SK-N-SH (cell line): ENCODE measurements around the gene PGRMC2. TPM values are rescaled to one million over a fixed set of nuclear protein-coding genes. Genes with fewer than 3 reads are reported as not detected.

Source experiments
- CTCF ChIA-PET: fragments of 300-600, 350-600 bp; formaldehyde crosslinking; extraction: SDS; loops from one replicate; lab custom pipeline; 2021; lab: Yijun Ruan, JAX
- POLR2A ChIA-PET: fragments of 350-600 bp; sonication (Branson Sonifier 250); formaldehyde crosslinking; extraction: SDS; loops from one replicate; lab custom pipeline; 2020; ENCODE audit warnings: antibody characterized with exemption, inconsistent platforms; lab: Yijun Ruan, JAX
- DNase-seq: peaks from one replicate; pipeline ENCODE4 v3.0.0; 2012
- H2AFZ ChIP-seq: fragments of 200-600 bp; sonication (generic); 2 replicates; pipeline ENCODE4 v1.8.1; 2016; ENCODE audit warnings: antibody characterized with exemption, mild to moderate bottlenecking, low read depth
- H3F3A ChIP-seq: fragments of 200-600 bp; sonication (generic); replicated peaks from 2 replicates; pipeline ENCODE3; 2016; ENCODE audit warnings: antibody characterized with exemption, mild to moderate bottlenecking; ENCODE audit not compliant: insufficient read depth
- H3K27ac ChIP-seq, 2 experiments: fragments of 200-500 bp in 1 of 2; fragments of 200-600 bp in 1 of 2; sonication (Bioruptor generic) in 1 of 2; sonication (generic), shearing (Covaris generic) in 1 of 2; 2 replicates each; pipeline versions ENCODE4 v1.5.1 to v1.6.1; 2014 to 2016; ENCODE audit warnings: low read depth in 2 of 2, inconsistent platforms in 1 of 2, low read length in 1 of 2, mild to moderate bottlenecking in 1 of 2, mixed read lengths in 1 of 2
- H3K27me3 ChIP-seq: fragments of 200-600 bp; sonication (generic), shearing (Covaris generic); 2 replicates; pipeline ENCODE4 v1.6.1; 2016; ENCODE audit warnings: mixed run types; ENCODE audit not compliant: insufficient read depth
- H3K36me3 ChIP-seq, 2 experiments: fragments of 200-500 bp in 1 of 2; fragments of 200-600 bp in 1 of 2; sonication (Bioruptor generic) in 1 of 2; sonication (generic) in 1 of 2; replicated peaks in 1 of 2; 2 replicates each; pipeline versions ENCODE3 to v1.5.1; 2014 to 2016; ENCODE audit warnings: low read length in 1 of 2, mild to moderate bottlenecking in 1 of 2; ENCODE audit not compliant: insufficient read depth in 2 of 2, control insufficient read depth in 1 of 2
- H3K4me1 ChIP-seq, 2 experiments: fragments of 200-500 bp in 1 of 2; fragments of 200-600 bp in 1 of 2; sonication (Bioruptor generic) in 1 of 2; sonication (generic), shearing (Covaris generic) in 1 of 2; 2 replicates each; pipeline versions ENCODE4 v1.5.1 to v1.6.1; 2014 to 2016; ENCODE audit warnings: low read depth in 1 of 2, low read length in 1 of 2, mixed run types in 1 of 2; ENCODE audit not compliant: insufficient read depth in 2 of 2, control insufficient read depth in 1 of 2
- H3K4me2 ChIP-seq: fragments of 200-600 bp; sonication (generic), shearing (Covaris generic); 2 replicates; pipeline ENCODE4 v1.6.1; 2017; ENCODE audit warnings: mixed run types
- H3K4me3 ChIP-seq, 2 experiments: fragments of 200-500 bp in 1 of 2; fragments of 200-600 bp in 1 of 2; sonication (Bioruptor generic) in 1 of 2; sonication (generic), shearing (Covaris generic) in 1 of 2; 2 replicates each; pipeline versions ENCODE4 v1.5.1 to v1.8.1; 2014 to 2016; ENCODE audit warnings: low read depth in 2 of 2, inconsistent platforms in 1 of 2, low read length in 1 of 2, mild to moderate bottlenecking in 1 of 2, mixed read lengths in 1 of 2, moderate library complexity in 1 of 2
- H3K79me2 ChIP-seq: fragments of 200-600 bp; sonication (generic); 2 replicates; pipeline ENCODE4 v1.8.1; 2017; ENCODE audit warnings: mild to moderate bottlenecking; ENCODE audit not compliant: insufficient read depth
- H3K9ac ChIP-seq: fragments of 200-600 bp; sonication (generic); 2 replicates; pipeline ENCODE4 v1.6.1; 2017; ENCODE audit warnings: mixed run types
- H3K9me2 ChIP-seq: fragments of 200-600 bp; sonication (generic); 2 replicates; pipeline ENCODE4 v1.6.1; 2017; ENCODE audit warnings: mixed run types
- H3K9me3 ChIP-seq: fragments of 200-600 bp; sonication (generic); 2 replicates; pipeline ENCODE4 v1.6.1; 2017; ENCODE audit warnings: mixed run types, mild to moderate bottlenecking, moderate library complexity
- H4K20me1 ChIP-seq: fragments of 200-600 bp; sonication (generic); 2 replicates; pipeline ENCODE4 v1.6.1; 2017; ENCODE audit warnings: mild to moderate bottlenecking, mixed run types; ENCODE audit not compliant: insufficient read depth
- ELF1 ChIP-seq: IDR thresholded peaks from 2 replicates; pipeline ENCODE4 v1.4.0; 2012
- EP300 ChIP-seq, 2 experiments: IDR thresholded peaks; 2 replicates each; pipeline versions ENCODE4 v1.4.0 to v1.6.1; 2012; ENCODE audit warnings: borderline replicate concordance in 1 of 2, low read depth in 1 of 2, low read length in 1 of 2
- EZH2phosphoT487 ChIP-seq: fragments of 200-600 bp; sonication (generic); IDR thresholded peaks from 2 replicates; pipeline ENCODE4 v1.6.1; 2017; ENCODE audit warnings: low read depth, mixed run types, mild to moderate bottlenecking, antibody characterized with exemption, moderate library complexity, borderline replicate concordance
- FOSL2 ChIP-seq: IDR thresholded peaks from 2 replicates; pipeline ENCODE4 v1.4.0; 2012; ENCODE audit warnings: low read depth, mild to moderate bottlenecking, moderate library complexity, borderline replicate concordance
- FOXJ3 ChIP-seq: sonication (generic); formaldehyde crosslinking; IDR thresholded peaks from 2 replicates; pipeline ENCODE4 v1.5.1; 2020; ENCODE audit warnings: mild to moderate bottlenecking, missing genetic modification reagents
- GABPA ChIP-seq: IDR thresholded peaks from 2 replicates; pipeline ENCODE4 v1.4.0; 2012; ENCODE audit warnings: low read depth, mild to moderate bottlenecking
- MEF2A ChIP-seq: IDR thresholded peaks from 2 replicates; pipeline ENCODE4 v1.4.0; 2012; ENCODE audit warnings: low read depth, borderline replicate concordance
- MXI1 ChIP-seq: IDR thresholded peaks from 2 replicates; pipeline ENCODE4 v1.6.1; 2012; ENCODE audit warnings: mild to moderate bottlenecking, low read depth, low read length, improper control_type of control experiment
- NFIC ChIP-seq: IDR thresholded peaks from 2 replicates; pipeline ENCODE4 v1.4.0; 2012; ENCODE audit warnings: borderline replicate concordance
- NRF1 ChIP-seq: IDR thresholded peaks from 2 replicates; pipeline ENCODE4 v1.6.1; 2012; ENCODE audit warnings: low read depth, mild to moderate bottlenecking, low read length
- RAD21 ChIP-seq: IDR thresholded peaks from 2 replicates; pipeline ENCODE4 v1.6.1; 2012; ENCODE audit warnings: mild to moderate bottlenecking, low read length
- RFX5 ChIP-seq: IDR thresholded peaks from 2 replicates; pipeline ENCODE4 v1.6.1; 2012; ENCODE audit warnings: mild to moderate bottlenecking, improper control_type of control experiment, low read length
- RXRA ChIP-seq: IDR thresholded peaks from 2 replicates; pipeline ENCODE4 v1.4.0; 2012; ENCODE audit warnings: low read depth, mild to moderate bottlenecking, borderline replicate concordance
- SMC3 ChIP-seq: IDR thresholded peaks from 2 replicates; pipeline ENCODE4 v1.6.1; 2012; ENCODE audit warnings: low read depth, low read length, improper control_type of control experiment
- TAF1 ChIP-seq: IDR thresholded peaks from 2 replicates; pipeline ENCODE4 v1.6.1; 2012; ENCODE audit warnings: low read depth, mild to moderate bottlenecking, low read length, moderate library complexity, borderline replicate concordance
- WGBS: methylation state at CpG from one replicate; pipeline ENCODE4 v1.1.6; 2017; ENCODE audit warnings: low lambda C conversion rate; 5-methylcytosine and 5-hydroxymethylcytosine counted together
- polyA plus RNA-seq, 3 experiments: library from polyadenylated mRNA; depleted of rRNA; stranded (reverse); fragments of >200 nt; gene quantifications; 2 replicates each; pipeline ENCODE4 v1.2.3, GENCODE V29; 2012
- TF ChIP-seq, protein P1 (sequence below): fragments of 150-350 bp; IDR thresholded peaks from 2 replicates; pipeline ENCODE4 v1.6.1; 2017; ENCODE audit warnings: antibody characterized with exemption, low read length, low read depth, borderline replicate concordance
- TF ChIP-seq, protein P2 (sequence below): IDR thresholded peaks from 2 replicates; pipeline ENCODE4 v1.4.0; 2012; ENCODE audit warnings: low read depth
- TF ChIP-seq, protein P3 (sequence below): IDR thresholded peaks from 2 replicates; pipeline ENCODE4 v1.4.0; 2012; ENCODE audit warnings: low read depth, borderline replicate concordance
- TF ChIP-seq, protein P4 (sequence below): IDR thresholded peaks from 2 replicates; pipeline ENCODE4 v1.4.0; 2012; ENCODE audit warnings: low read depth, borderline replicate concordance
- TF ChIP-seq, protein P5 (sequence below): IDR thresholded peaks from 2 replicates; pipeline ENCODE4; 2012
- TF ChIP-seq, protein P6 (sequence below): fragments of 200-600 bp; sonication (generic); IDR thresholded peaks from 2 replicates; pipeline ENCODE4 v1.6.1; 2017; ENCODE audit warnings: antibody characterized with exemption, mild to moderate bottlenecking, moderate library complexity

The PGRMC2 gene
- polyA plus RNA-seq, 1 of the 3 experiments (the other 2 are of a cell fraction): 18.2 TPM

DNA sequence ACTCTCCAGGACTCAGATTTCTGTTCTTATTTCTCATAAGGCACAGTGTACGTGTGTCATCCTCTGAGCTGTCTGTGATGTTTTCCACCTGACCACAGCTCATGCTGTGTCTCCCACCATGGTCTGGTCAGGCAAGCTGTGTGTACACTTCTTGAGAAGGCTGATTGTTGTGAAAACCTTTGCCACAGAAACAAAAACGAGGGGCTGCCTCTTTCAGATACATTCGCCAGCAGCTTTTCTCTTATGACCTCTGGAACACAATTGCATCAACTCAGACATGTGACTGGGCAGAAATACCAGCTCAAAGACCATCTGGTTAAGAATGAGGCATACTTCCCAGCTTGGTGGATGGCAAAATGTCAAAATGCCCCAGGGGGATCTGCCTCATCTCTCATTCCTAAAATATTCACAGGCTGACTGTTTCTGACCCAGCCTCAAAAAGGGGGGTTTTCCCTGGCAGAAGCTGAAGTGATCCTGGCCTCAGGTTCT is 46.1 kb downstream of the PGRMC2 start (continued):
- TF ChIP-seq, protein P1, sequence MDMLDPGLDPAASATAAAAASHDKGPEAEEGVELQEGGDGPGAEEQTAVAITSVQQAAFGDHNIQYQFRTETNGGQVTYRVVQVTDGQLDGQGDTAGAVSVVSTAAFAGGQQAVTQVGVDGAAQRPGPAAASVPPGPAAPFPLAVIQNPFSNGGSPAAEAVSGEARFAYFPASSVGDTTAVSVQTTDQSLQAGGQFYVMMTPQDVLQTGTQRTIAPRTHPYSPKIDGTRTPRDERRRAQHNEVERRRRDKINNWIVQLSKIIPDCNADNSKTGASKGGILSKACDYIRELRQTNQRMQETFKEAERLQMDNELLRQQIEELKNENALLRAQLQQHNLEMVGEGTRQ: no peak
- TF ChIP-seq, protein P2, sequence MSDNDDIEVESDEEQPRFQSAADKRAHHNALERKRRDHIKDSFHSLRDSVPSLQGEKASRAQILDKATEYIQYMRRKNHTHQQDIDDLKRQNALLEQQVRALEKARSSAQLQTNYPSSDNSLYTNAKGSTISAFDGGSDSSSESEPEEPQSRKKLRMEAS: peak; percentile 75
- TF ChIP-seq MEF2A (0 out of 2 replicates have a peak, but pooled peaks have one; percentile 17), NRF1 (no peak), FOSL2 (peak; percentile 83; the same call in 1 of the 2 replicates), EP300 (IDR thresholded peaks at IDR 0.05; ENCODE audit: borderline replicate concordance in 1 of 2, low read depth in 1 of 2, low read length in 1 of 2) (peak; percentile 16 to 85; a peak in 2 of 4 replicates), FOXJ3 (CRISPR knock-in tag) (no peak), EZH2phosphoT487 (no peak), RAD21 (no peak), MXI1 (no peak), GABPA (no peak)

DNA sequence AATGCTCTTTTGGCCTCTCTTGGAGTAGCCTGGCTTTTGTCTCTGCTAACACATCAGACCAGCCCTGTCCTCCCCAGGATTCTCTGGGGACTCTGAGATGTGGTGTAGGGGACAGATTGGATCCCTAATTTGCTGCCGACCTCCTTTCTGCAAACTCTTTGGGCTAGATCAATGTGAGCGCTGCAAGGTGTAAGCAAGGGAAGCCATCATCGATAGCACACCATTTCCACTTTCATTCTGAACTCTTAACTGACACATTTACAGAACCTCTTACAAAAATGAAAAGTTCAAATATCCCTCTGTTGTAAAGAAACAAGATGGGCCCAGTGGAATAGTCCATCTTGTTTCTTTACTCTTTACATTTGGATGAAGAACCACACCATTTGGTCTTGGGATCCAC is 46.6 kb downstream of the PGRMC2 start:
- peak overlapping the region; percentile 69 to 78; a peak in 3 of 4 replicates for H3K27ac ChIP-seq
- no peaks in the 10 kb centered on the region for H3K36me3 ChIP-seq
- H3K9ac ChIP-seq: peak overlapping the region; percentile 52
- H2AFZ ChIP-seq: peak overlapping the region; percentile 36; the same call in 1 of the 2 replicates
- peaks cover 5 to 10% of the 10 kb centered on the region in 2 experiments; a peak in 2 of 4 replicates for H3K4me1 ChIP-seq
- no peaks in the 10 kb centered on the region for H3K27me3 ChIP-seq
- no peaks in the 10 kb centered on the region for H3K9me2 ChIP-seq
- POLR2A ChIA-PET: no interaction called here
- 0 out of 2 replicates have a peak overlapping the region, but pooled peaks have one; percentile 46 for H3K4me2 ChIP-seq
- CTCF ChIA-PET: no interaction called here
- no peaks in the 10 kb centered on the region for H4K20me1 ChIP-seq
- TF ChIP-seq, protein P3, sequence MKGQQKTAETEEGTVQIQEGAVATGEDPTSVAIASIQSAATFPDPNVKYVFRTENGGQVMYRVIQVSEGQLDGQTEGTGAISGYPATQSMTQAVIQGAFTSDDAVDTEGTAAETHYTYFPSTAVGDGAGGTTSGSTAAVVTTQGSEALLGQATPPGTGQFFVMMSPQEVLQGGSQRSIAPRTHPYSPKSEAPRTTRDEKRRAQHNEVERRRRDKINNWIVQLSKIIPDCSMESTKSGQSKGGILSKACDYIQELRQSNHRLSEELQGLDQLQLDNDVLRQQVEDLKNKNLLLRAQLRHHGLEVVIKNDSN: no peak
- TF ChIP-seq EZH2phosphoT487: no peak
- TF ChIP-seq, protein P4, sequence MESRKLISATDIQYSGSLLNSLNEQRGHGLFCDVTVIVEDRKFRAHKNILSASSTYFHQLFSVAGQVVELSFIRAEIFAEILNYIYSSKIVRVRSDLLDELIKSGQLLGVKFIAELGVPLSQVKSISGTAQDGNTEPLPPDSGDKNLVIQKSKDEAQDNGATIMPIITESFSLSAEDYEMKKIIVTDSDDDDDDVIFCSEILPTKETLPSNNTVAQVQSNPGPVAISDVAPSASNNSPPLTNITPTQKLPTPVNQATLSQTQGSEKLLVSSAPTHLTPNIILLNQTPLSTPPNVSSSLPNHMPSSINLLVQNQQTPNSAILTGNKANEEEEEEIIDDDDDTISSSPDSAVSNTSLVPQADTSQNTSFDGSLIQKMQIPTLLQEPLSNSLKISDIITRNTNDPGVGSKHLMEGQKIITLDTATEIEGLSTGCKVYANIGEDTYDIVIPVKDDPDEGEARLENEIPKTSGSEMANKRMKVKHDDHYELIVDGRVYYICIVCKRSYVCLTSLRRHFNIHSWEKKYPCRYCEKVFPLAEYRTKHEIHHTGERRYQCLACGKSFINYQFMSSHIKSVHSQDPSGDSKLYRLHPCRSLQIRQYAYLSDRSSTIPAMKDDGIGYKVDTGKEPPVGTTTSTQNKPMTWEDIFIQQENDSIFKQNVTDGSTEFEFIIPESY: no peak
- no peak for TF ChIP-seq RAD21
- TF ChIP-seq, protein P5, sequence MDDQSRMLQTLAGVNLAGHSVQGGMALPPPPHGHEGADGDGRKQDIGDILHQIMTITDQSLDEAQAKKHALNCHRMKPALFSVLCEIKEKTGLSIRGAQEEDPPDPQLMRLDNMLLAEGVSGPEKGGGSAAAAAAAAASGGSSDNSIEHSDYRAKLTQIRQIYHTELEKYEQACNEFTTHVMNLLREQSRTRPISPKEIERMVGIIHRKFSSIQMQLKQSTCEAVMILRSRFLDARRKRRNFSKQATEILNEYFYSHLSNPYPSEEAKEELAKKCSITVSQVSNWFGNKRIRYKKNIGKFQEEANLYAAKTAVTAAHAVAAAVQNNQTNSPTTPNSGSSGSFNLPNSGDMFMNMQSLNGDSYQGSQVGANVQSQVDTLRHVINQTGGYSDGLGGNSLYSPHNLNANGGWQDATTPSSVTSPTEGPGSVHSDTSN: no peak
- no peak for TF ChIP-seq RXRA
- no peak for TF ChIP-seq RFX5
- TF ChIP-seq, protein P2: no peak
- no peak for TF ChIP-seq GABPA
- no peak for TF ChIP-seq MEF2A
- TF ChIP-seq SMC3: no peak
- no peak for TF ChIP-seq NFIC
- TF ChIP-seq, protein P1: no peak
- TF ChIP-seq MXI1: no peak
- no peak for TF ChIP-seq FOSL2
- TF ChIP-seq ELF1: no peak
- TF ChIP-seq NRF1: no peak
- TF ChIP-seq, protein P6, sequence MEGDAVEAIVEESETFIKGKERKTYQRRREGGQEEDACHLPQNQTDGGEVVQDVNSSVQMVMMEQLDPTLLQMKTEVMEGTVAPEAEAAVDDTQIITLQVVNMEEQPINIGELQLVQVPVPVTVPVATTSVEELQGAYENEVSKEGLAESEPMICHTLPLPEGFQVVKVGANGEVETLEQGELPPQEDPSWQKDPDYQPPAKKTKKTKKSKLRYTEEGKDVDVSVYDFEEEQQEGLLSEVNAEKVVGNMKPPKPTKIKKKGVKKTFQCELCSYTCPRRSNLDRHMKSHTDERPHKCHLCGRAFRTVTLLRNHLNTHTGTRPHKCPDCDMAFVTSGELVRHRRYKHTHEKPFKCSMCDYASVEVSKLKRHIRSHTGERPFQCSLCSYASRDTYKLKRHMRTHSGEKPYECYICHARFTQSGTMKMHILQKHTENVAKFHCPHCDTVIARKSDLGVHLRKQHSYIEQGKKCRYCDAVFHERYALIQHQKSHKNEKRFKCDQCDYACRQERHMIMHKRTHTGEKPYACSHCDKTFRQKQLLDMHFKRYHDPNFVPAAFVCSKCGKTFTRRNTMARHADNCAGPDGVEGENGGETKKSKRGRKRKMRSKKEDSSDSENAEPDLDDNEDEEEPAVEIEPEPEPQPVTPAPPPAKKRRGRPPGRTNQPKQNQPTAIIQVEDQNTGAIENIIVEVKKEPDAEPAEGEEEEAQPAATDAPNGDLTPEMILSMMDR: no peak
- no peak for TF ChIP-seq TAF1
- TF ChIP-seq, all 33 proteins: peak for 0
- Histone ChIP-seq H3K4me3 (0 out of 4 replicates have a peak overlapping the region, but pooled peaks of 1 of the 2 experiments have one; percentile 9), H3K79me2 (no peaks in the 10 kb centered on the region), H3K9me3 (no peaks in the 10 kb centered on the region), H3F3A (peaks cover 4% of the 10 kb centered on the region)
- no peak for DNase-seq
- WGBS: 97% methylated on average over 3 of the region's 3 CpGs
